HUES64 (cell line): ENCODE measurements around the gene SP100.
"Not testable (repeated sequence)": the region's sequence is repeated elsewhere in the genome, so short reads cannot be mapped to it uniquely, and the experiment has no call there.

ENCODE experiments used
- H3K27ac ChIP-seq: 2 replicates; pipeline ENCODE4 v1.7.0; 2013; ENCODE audit warnings: low read depth, low read length, inconsistent platforms
- H3K27me3 ChIP-seq: 2 replicates; pipeline ENCODE4 v1.6.1; 2013; ENCODE audit warnings: mild to moderate bottlenecking, low read length; ENCODE audit not compliant: insufficient read depth
- H3K36me3 ChIP-seq: 2 replicates; pipeline ENCODE4 v1.6.1; 2013; ENCODE audit warnings: mild to moderate bottlenecking, low read length; ENCODE audit not compliant: insufficient read depth
- H3K4me1 ChIP-seq: 2 replicates; pipeline ENCODE4 v1.6.1; 2013; ENCODE audit warnings: mild to moderate bottlenecking, low read length, moderate library complexity; ENCODE audit not compliant: insufficient read depth
- H3K4me3 ChIP-seq: 2 replicates; pipeline ENCODE4 v1.5.1; 2013; ENCODE audit warnings: mild to moderate bottlenecking, low read length, moderate library complexity
- H3K9ac ChIP-seq: 2 replicates; pipeline ENCODE4 v1.6.1; 2013; ENCODE audit warnings: mild to moderate bottlenecking, low read depth, low read length
- H3K9me3 ChIP-seq: 2 replicates; pipeline ENCODE4 v1.6.1; 2013; ENCODE audit warnings: low read depth, low read length; ENCODE audit not compliant: insufficient read depth
- WGBS: fragments of 150-250, 120-280 bp; methylation state at CpG from one replicate; pipeline ENCODE4 v1.1.7; 2013; ENCODE audit warnings: missing lambda C conversion rate; 5-methylcytosine and 5-hydroxymethylcytosine counted together

SP100 gene

GRCh38 chr2:230459216-230459615, 43.2 kb downstream of the SP100 start:
- Histone ChIP-seq H3K27ac (no peak overlapping the region), H3K9ac (no peak overlapping the region), H3K4me3 (no peak overlapping the region)

GRCh38 chr2:230471074-230471473, 55.1 kb downstream of the SP100 start:
- H3K4me3 ChIP-seq, result no peak overlapping the region
- no peaks in the 10 kb centered on the region for H3K9me3 ChIP-seq
- H3K4me1 ChIP-seq, result 0 out of 2 replicates have a peak, but pooled peaks cover 4% of the 10 kb centered on the region
- no peak overlapping the region for H3K9ac ChIP-seq
- 97% methylated on average over 4 of the region's 4 CpGs for whole genome bisulfite sequencing
- no peaks in the 10 kb centered on the region for H3K27me3 ChIP-seq
- H3K27ac ChIP-seq, result no peak overlapping the region
- no peaks in the 10 kb centered on the region for H3K36me3 ChIP-seq

More at GRCh38 chr2:230459216-230459615, 43.2 kb downstream of the SP100 start:
- no peaks in the 10 kb centered on the region for H3K36me3 ChIP-seq
- H3K9me3 ChIP-seq, result no peaks in the 10 kb centered on the region
- peaks cover 13% of the 10 kb centered on the region; the same call in 1 of the 2 replicates for H3K4me1 ChIP-seq
- H3K27me3 ChIP-seq, result no peaks in the 10 kb centered on the region

DNA sequence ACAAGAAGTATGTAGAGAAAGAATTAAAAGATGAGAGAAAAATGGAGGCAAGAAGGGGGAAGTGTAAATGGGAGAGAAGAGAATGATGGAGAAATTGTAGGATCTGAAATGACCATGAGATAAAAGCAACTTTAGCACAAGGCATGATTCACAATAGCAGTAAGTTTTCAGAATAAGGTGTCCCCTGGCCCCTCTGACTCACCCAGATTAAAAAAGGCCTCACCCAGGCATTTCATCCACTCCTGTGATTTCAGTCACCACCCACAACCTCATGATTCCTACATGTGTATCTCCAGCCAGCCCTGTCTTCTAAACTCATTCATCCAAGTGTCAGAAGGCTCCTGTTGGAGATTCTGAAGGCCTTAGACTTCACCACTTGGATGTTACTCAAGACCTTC, 56.6 kb downstream of the SP100 start:
- Histone ChIP-seq H3K9me3 (no peaks in the 10 kb centered on the region), H3K36me3 (no peaks in the 10 kb centered on the region), H3K27me3 (no peaks in the 10 kb centered on the region), H3K9ac (no peak overlapping the region), H3K4me3 (no peak overlapping the region), H3K27ac (no peak overlapping the region), H3K4me1 (0 out of 2 replicates have a peak, but pooled peaks cover 4% of the 10 kb centered on the region)

GRCh38 chr2:230473378-230473777, 57.4 kb downstream of the SP100 start:
- Histone ChIP-seq H3K36me3 (no peaks in the 10 kb centered on the region), H3K9me3 (no peaks in the 10 kb centered on the region), H3K4me1 (0 out of 2 replicates have a peak, but pooled peaks cover 4% of the 10 kb centered on the region), H3K27me3 (no peaks in the 10 kb centered on the region), H3K4me3 (no peak overlapping the region), H3K27ac (no peak overlapping the region), H3K9ac (no peak overlapping the region)
- 86% methylated on average over 3 of the region's 3 CpGs for WGBS

DNA sequence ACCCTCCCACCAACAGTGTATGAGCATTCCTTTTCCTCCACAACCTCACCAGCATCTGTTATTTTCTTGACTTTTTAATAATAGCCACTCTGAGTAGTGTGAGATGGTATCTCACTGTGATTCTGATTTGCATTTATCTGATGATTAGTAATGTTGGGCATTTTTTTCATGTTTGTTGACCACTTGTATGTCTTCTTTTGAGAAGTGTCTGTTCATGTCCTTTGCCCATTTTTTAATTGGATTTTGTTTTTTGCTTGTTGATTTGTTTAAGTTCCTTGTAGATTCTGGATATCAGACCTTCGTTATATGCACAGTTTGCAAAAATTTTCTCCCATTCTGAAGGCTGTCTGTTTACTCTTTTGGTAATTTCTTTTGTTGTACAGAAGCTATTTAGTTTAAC, 59.1 kb downstream of the SP100 start:
- 86% methylated on average over 1 of the region's 1 CpG for WGBS
- H3K9ac ChIP-seq, result no peak overlapping the region
- H3K27me3 ChIP-seq, result no peaks in the 10 kb centered on the region
- H3K36me3 ChIP-seq, result no peaks in the 10 kb centered on the region
- H3K4me3 ChIP-seq, result no peak overlapping the region
- H3K27ac ChIP-seq, result no peak overlapping the region
- H3K9me3 ChIP-seq, result no peaks in the 10 kb centered on the region
- no peaks in the 10 kb centered on the region for H3K4me1 ChIP-seq

DNA sequence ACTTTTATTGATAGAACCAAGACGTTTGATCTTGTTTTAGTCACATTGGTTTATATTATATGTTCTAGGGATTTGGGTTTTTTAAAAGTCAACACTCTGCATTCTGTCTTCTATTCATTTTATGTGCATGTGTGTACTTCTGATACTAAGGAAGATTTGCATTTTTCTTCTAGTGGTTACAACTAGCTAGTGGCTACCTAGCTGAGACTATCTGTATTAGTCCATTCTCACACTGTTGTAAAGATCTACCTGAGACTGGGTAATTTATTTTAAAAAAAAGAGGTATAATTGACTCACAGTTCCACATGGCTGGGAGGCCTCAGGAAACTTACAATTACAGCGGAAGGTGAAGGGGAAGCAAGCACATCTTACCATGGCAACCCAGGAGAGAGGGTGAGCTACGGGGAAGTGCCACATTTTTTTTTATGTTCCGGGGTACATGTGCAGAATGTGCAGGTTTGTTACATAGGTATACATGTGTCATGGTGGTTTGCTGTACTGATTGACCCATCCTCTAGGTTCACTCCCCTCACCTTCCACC, 69.9 kb downstream of the SP100 start:
- Histone ChIP-seq H3K27ac (no peak overlapping the region), H3K27me3 (no peaks in the 10 kb centered on the region), H3K4me3 (no peak overlapping the region), H3K9ac (no peak overlapping the region), H3K36me3 (no peaks in the 10 kb centered on the region), H3K4me1 (no peaks in the 10 kb centered on the region), H3K9me3 (no peaks in the 10 kb centered on the region)
- over 99% methylated on average over 3 of the region's 4 CpGs for WGBS

- not testable (repeated sequence) for H3K36me3 ChIP-seq, H3K27me3 ChIP-seq, H3K27ac ChIP-seq, H3K9ac ChIP-seq, H3K4me1 ChIP-seq, H3K4me3 ChIP-seq, H3K9me3 ChIP-seq
- WGBS, result 46% methylated on average over 2 of the region's 2 CpGs
These were observed 75.2 kb downstream of the SP100 start for GRCh38 chr2:230491219-230491618.

DNA sequence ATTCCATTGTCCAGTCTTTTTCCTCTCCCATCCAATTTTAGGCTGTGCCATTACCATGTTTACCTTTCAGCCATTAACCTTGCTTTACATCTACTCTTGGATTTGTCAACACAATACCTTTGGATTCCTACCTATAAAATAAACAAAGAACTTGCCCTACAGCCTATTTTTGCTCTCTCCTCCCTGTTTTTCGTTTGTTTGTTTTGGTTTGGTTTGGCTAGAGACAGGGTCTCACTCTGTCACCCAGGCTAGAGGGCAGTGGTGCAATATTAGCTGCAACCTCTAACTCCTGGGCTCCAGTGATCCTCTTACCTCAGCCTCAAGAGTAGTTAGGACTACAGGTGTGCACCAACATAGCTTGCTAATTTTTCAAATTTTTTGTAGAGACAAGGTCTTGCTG, 76.1 kb downstream of the SP100 start:
- no peaks in the 10 kb centered on the region for H3K9me3 ChIP-seq
- no peak overlapping the region for H3K9ac ChIP-seq
- H3K36me3 ChIP-seq, result no peaks in the 10 kb centered on the region
- no peak overlapping the region for H3K4me3 ChIP-seq
- no peaks in the 10 kb centered on the region for H3K27me3 ChIP-seq
- WGBS, result 100% methylated on average over 1 of the region's 1 CpG
- no peaks in the 10 kb centered on the region for H3K4me1 ChIP-seq
- H3K27ac ChIP-seq, result no peak overlapping the region

DNA sequence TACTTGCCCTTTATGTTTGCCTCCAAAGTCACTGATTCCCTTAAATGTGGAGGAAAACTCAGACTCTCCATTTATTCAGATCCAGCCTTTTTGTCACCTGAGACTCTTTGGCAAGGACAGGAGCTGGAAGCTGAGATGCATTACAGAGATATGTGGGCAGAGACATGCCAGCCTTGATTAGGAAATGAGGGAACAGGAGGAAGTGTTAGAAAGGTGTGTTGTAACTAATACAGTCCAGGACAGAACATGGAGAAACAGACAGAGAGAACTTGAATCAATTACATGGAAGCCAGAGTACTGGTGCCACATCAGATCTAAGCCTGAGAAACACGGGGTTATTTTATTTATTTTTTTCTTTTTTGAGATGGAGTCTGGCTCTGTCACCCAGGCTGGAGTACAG, 79.0 kb downstream of the SP100 start:
- H3K27me3 ChIP-seq, result no peaks in the 10 kb centered on the region
- no peak overlapping the region for H3K27ac ChIP-seq
- H3K4me3 ChIP-seq, result no peak overlapping the region
- no peaks in the 10 kb centered on the region for H3K4me1 ChIP-seq
- no peaks in the 10 kb centered on the region for H3K36me3 ChIP-seq
- H3K9me3 ChIP-seq, result no peaks in the 10 kb centered on the region
- no peak overlapping the region for H3K9ac ChIP-seq
- 94% methylated on average over 1 of the region's 1 CpG for WGBS

DNA sequence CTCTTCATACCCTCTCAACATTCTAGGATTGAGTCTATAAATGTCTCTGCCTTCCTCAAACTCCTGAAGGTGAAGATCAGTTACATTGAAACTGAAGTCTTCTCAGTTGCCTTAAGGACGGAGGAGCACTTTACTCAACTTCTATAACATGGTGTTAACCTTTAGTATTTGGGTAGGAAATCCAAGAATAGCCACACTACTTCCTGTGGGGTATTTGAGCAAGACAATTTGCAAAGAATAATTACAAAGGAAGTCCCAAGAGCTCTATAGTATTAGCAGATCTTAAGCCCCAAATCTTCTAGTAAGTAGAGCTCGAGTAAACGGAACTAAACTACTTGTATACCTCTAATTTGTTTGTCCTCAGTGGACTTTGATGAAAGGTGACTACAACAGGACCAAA, 80.9 kb downstream of the SP100 start:
- 100% methylated on average over 2 of the region's 3 CpGs for WGBS

GRCh38 chr2:230498506-230499107, 82.6 kb downstream of the SP100 start:
- Histone ChIP-seq H3K4me3 (no peak overlapping the region), H3K9me3 (no peaks in the 10 kb centered on the region), H3K27ac (no peak overlapping the region), H3K4me1 (no peaks in the 10 kb centered on the region), H3K27me3 (no peaks in the 10 kb centered on the region), H3K36me3 (no peaks in the 10 kb centered on the region), H3K9ac (no peak overlapping the region)
- WGBS, result 83% methylated on average over 4 of the region's 5 CpGs

More for the DNA sequence above, 80.9 kb downstream of the SP100 start:
- Histone ChIP-seq H3K27me3 (no peaks in the 10 kb centered on the region), H3K4me3 (no peak overlapping the region), H3K36me3 (no peaks in the 10 kb centered on the region), H3K9ac (no peak overlapping the region), H3K27ac (no peak overlapping the region), H3K9me3 (no peaks in the 10 kb centered on the region), H3K4me1 (no peaks in the 10 kb centered on the region)

GRCh38 chr2:230502593-230502992, 86.6 kb downstream of the SP100 start:
- WGBS, result 95% methylated on average over 6 of the region's 7 CpGs

More at GRCh38 chr2:230502593-230502992, 86.6 kb downstream of the SP100 start:
- Histone ChIP-seq H3K4me3 (no peak overlapping the region), H3K36me3 (no peaks in the 10 kb centered on the region), H3K27ac (no peak overlapping the region), H3K9ac (no peak overlapping the region), H3K27me3 (no peaks in the 10 kb centered on the region), H3K4me1 (no peaks in the 10 kb centered on the region), H3K9me3 (no peaks in the 10 kb centered on the region)
